IMR-90 (cell line): Measurements from ENCODE around the gene MAGI2.

Experiments used
- CEBPB ChIP-seq: IDR thresholded peaks from 2 replicates; pipeline ENCODE4 v1.6.1; 2012; ENCODE audit warnings: low read depth, low read length, improper control_type of control experiment
- CHD1 ChIP-seq: IDR thresholded peaks from 2 replicates; pipeline ENCODE4 v1.6.1; 2012; ENCODE audit warnings: low read depth, low read length, improper control_type of control experiment
- MAFK ChIP-seq: IDR thresholded peaks from 2 replicates; pipeline ENCODE4 v1.6.1; 2012; ENCODE audit warnings: low read depth, low read length, improper control_type of control experiment
- MAZ ChIP-seq: IDR thresholded peaks from 2 replicates; pipeline ENCODE4 v1.6.1; 2012; ENCODE audit warnings: low read depth, mild to moderate bottlenecking, low read length, improper control_type of control experiment, moderate library complexity, borderline replicate concordance
- POLR2A ChIP-seq: IDR thresholded peaks from 2 replicates; pipeline ENCODE4 v1.6.1; 2012; ENCODE audit warnings: mild to moderate bottlenecking, low read depth, low read length
- RAD21 ChIP-seq: IDR thresholded peaks from 2 replicates; pipeline ENCODE4 v1.6.1; 2012; ENCODE audit warnings: low read length, improper control_type of control experiment
- TF ChIP-seq, protein P1 (sequence below): conservative IDR thresholded peaks from 2 replicates; pipeline ENCODE4 v1.5.1; 2012; ENCODE audit warnings: mild to moderate bottlenecking, low read depth, low read length, improper control_type of control experiment

DNA sequence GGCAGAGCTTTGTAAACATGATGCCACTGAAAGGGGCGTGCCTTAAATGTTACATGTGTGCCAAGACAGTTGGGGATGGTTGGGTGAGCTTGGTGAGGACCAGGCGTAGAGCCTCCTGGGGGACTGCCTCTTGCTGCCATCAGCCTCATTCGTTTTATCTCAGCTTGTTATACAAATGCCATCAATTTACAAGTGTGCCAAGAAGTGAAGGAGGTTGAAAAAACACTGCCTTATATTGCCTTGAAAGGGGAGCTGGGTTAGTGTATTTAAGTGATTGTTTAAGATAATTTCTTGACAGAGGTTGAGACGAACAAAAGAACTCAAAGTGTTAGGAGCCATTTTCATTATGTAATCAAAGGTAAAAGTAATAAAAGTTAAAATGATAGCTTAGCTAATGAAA is 1300.2 kb downstream of the MAGI2 start:
- TF ChIP-seq MAFK (no peak), POLR2A (no peak), RAD21 (no peak), CEBPB (no peak), CHD1 (no peak), MAZ (no peak)
- TF ChIP-seq, protein P1, sequence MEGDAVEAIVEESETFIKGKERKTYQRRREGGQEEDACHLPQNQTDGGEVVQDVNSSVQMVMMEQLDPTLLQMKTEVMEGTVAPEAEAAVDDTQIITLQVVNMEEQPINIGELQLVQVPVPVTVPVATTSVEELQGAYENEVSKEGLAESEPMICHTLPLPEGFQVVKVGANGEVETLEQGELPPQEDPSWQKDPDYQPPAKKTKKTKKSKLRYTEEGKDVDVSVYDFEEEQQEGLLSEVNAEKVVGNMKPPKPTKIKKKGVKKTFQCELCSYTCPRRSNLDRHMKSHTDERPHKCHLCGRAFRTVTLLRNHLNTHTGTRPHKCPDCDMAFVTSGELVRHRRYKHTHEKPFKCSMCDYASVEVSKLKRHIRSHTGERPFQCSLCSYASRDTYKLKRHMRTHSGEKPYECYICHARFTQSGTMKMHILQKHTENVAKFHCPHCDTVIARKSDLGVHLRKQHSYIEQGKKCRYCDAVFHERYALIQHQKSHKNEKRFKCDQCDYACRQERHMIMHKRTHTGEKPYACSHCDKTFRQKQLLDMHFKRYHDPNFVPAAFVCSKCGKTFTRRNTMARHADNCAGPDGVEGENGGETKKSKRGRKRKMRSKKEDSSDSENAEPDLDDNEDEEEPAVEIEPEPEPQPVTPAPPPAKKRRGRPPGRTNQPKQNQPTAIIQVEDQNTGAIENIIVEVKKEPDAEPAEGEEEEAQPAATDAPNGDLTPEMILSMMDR, result no peak
